Activated CD4-positive, alpha-beta T cell treated with anti-CD3 and anti-CD28 coated beads, Interleukin-2, amount 10 ng/mL, durations not matched to agents 7 days and 5 days (primary cell): ENCODE results near the gene STXBP3. TPM values are rescaled to one million over a fixed set of nuclear protein-coding genes. Genes with fewer than 3 reads are reported as not detected.
A peak's percentile ranks its signal among the peaks of the same experiment; 100 is the strongest.

ENCODE experiments used
- CTCF ChIA-PET: fragments of 350-600 bp; sonication (Branson Sonifier 250); formaldehyde crosslinking; loops from one replicate; lab custom pipeline; 2021; ENCODE audit warnings: antibody characterized with exemption; lab: Charles Lee
- POLR2A ChIA-PET: fragments of 350-600 bp; sonication (Branson Sonifier 250); formaldehyde crosslinking; loops from one replicate; lab custom pipeline; 2021; ENCODE audit warnings: antibody characterized with exemption; lab: Charles Lee
- DNase-seq: peaks from one replicate; pipeline ENCODE4 v3.0.0-alpha.2; 2020
- H3K27ac Mint-ChIP-seq: one replicate; pipeline ENCODE4 v1.8.0; 2021; ENCODE audit warnings: mild to moderate bottlenecking, moderate library complexity, mixed read lengths
- H3K27me3 Mint-ChIP-seq: one replicate; pipeline ENCODE4 v1.8.0; 2021; ENCODE audit warnings: mixed read lengths
- H3K36me3 Mint-ChIP-seq: one replicate; pipeline ENCODE4 v1.8.0; 2021; ENCODE audit warnings: low read depth, mixed read lengths
- H3K4me1 Mint-ChIP-seq: one replicate; pipeline ENCODE4 v1.8.0; 2021; ENCODE audit warnings: mixed read lengths
- H3K4me3 Mint-ChIP-seq: one replicate; pipeline ENCODE4 v1.8.0; 2021; ENCODE audit warnings: mild to moderate bottlenecking, moderate library complexity, mixed read lengths
- H3K9me3 Mint-ChIP-seq: one replicate; pipeline ENCODE4 v1.8.0; 2021; ENCODE audit warnings: mixed read lengths
- total RNA-seq, 2 experiments: library from RNA; stranded (reverse); gene quantifications; one replicate each; pipeline ENCODE4 v1.2.3, GENCODE V29; 2021

The STXBP3 gene
- total RNA-seq, 2 experiments from 2014 or later: 49.8 to 55.3 TPM

DNA sequence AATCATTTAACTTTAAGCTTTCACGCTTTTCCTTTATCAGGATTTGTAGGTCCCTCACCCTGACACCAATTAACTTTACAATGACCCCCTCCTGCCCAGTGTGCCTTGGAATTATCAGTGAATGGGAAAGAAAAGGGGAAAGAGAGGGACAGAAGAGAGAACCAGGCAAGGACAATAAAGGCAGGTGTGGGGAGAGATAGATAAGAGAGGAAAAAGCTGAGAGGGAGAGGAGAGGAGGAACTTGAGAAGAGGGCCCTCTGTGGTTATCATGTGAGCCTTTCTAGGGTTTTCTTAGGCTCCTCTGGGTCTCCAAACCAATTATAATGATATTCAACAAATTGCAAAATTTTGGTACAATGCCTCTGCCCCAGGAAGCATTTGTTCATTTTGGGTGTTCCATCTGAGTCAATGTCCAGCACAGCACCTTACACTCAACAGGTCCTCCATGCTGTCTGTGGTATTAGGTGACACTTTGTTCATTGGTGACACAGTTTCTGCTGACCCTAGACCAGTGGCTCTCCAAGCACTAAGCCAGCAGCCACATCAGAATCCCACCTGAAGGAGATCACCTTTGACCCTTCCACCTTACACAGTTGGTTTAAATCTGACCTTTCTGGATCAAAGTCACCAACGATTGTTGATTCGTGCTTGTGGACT, 96.2 kb downstream of the STXBP3 start:
- Mint-ChIP-seq H3K9me3 (peaks cover 4% of the 10 kb centered on the region), H3K27ac (no peak overlapping the region), H3K4me3 (no peak overlapping the region), H3K4me1 (no peaks in the 10 kb centered on the region), H3K27me3 (peaks cover 10% of the 10 kb centered on the region), H3K36me3 (no peaks in the 10 kb centered on the region)
- POLR2A ChIA-PET: no interaction called here
- CTCF ChIA-PET: interaction anchor here (0.6 kb wide), 1 partner anchor 257 kb away, joined by 3 read pairs; no protein-coding TSS in a partner anchor
- no peak for DNase-seq

DNA sequence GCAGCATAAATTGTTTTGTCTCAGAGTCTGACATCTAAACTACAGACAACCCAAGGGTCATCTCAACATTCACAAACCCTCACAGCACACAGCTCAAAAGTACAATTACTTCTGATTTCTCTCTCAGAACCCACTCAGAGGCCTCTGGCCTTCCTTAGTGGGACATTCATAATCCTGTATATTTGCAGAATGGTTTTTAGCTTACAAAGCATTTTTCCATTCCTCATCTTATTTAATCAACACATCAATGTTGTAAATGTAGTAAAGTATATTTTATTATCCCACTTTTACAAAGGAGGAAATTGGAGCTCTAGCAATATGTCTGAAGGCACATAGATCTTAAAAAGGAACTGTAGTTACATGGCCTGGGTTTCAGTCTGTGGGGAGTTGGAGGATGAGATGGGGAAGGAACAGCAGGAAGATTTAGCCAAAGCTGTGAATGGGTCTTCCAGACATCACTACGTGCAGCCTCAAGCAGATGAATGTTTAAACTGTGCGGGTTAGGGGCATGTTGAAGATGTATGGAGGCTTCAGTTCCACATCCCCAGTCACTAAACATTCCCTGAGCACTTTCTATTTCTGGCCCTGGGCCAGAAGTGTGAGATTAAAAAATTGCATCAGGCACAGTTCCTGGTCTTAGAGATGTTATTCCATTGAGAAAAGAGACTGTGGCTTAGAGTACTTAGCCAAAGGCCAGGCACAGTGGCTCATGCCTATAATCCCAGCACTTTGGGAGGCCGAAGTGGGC, 97.1 kb downstream of the STXBP3 start:
- no peak overlapping the region for H3K4me3 Mint-ChIP-seq
- POLR2A ChIA-PET: no interaction called here

DNA sequence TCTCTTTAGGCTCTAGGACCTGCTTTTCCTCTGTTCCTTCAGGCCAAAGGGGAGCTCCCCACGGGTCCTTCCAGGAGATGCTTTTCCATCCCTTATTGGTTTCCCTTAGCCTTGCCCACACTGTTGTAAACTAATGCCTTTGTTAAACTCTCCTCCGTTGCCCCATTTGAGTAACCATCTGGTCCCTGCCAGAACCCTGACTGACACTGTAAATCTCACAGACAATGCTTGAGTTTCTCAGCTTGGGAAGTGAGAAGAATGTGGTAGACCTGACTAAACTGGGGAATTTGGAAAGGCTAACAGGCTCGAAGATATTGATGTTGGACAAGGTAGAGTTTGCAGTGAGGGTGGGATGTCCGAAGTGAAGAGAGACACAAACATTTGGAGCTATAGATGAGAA, 99.0 kb downstream of the STXBP3 start:
- Mint-ChIP-seq H3K4me1 (no peaks in the 10 kb centered on the region), H3K9me3 (no peaks in the 10 kb centered on the region), H3K36me3 (no peaks in the 10 kb centered on the region), H3K27ac (peak overlapping the region; percentile 4), H3K4me3 (no peak overlapping the region), H3K27me3 (peaks cover 13% of the 10 kb centered on the region)
- POLR2A ChIA-PET: no interaction called here
- CTCF ChIA-PET: interaction anchor here (1.5 kb wide), 1 partner anchor 11 kb away, joined by 5 read pairs; the partner anchor contains the start of gene AKNAD1
- DNase-seq: no peak

More for the DNA sequence above, 97.1 kb downstream of the STXBP3 start:
- Mint-ChIP-seq H3K9me3 (peaks cover under 1% of the 10 kb centered on the region), H3K27me3 (peaks cover 10% of the 10 kb centered on the region), H3K36me3 (no peaks in the 10 kb centered on the region), H3K4me1 (no peaks in the 10 kb centered on the region), H3K27ac (no peak overlapping the region)
- DNase-seq: no peak
- CTCF ChIA-PET: no interaction called here

DNA sequence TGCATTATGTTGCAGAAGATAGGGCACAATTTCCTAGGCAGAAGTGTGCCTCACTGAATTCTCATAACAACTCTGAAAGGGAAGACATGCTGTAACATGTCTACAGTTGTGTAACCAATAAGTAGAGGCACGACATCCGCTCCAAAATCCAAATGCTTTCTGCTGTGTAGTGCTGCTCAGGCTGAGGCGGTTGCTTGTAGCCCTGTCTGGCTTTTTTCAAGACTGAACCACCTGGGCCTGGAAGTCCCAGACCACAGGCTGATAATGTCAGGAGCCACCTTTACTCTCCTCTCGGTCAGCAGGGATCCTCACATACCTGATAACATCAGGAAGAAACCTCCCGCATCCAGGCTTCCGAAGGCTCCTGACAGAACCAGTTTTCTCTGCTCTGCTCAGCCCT, 99.5 kb downstream of the STXBP3 start:
- Mint-ChIP-seq H3K4me3 (no peak overlapping the region), H3K27ac (no peak overlapping the region), H3K9me3 (no peaks in the 10 kb centered on the region), H3K4me1 (peaks cover under 1% of the 10 kb centered on the region), H3K27me3 (peaks cover 12% of the 10 kb centered on the region), H3K36me3 (no peaks in the 10 kb centered on the region)
- DNase-seq: no peak
- CTCF ChIA-PET: interaction anchor here (1.3 to 1.5 kb wide), 2 partner anchors 10 to 18 kb away, joined by 5 to 8 read pairs; partner anchors contain the start of gene AKNAD1
- POLR2A ChIA-PET: no interaction called here

DNA sequence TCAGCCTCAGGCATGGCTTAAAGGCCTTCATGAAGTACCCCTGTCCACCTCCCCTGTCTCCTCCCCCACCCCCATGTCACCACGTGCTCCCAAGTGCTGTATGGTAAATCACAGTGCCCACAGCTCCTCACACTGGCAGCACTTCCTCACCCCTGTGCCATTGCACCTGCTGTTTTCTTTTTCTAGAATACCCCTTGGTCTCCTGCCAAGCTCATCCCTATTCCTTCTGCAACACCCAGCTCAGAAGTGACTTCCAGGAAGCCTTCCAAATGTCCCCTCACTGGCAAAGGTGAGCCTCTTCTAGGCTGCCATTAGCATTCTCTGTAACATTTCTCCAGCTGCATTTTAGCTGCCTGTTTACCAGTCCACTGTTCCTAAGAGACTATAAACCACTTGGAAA, 101.0 kb downstream of the STXBP3 start:
- no peak overlapping the region for H3K4me3 Mint-ChIP-seq
- DNase-seq: no peak
- no peaks in the 10 kb centered on the region for H3K9me3 Mint-ChIP-seq
- peaks cover 9% of the 10 kb centered on the region for H3K27me3 Mint-ChIP-seq
- no peaks in the 10 kb centered on the region for H3K36me3 Mint-ChIP-seq
- ChIA-PET POLR2A (no interaction called here), CTCF (interaction anchor here (0.6 to 1.3 kb wide), 2 partner anchors 19 to 21 kb away, joined by 4 to 8 read pairs; no protein-coding TSS in a partner anchor)
- peaks cover 12% of the 10 kb centered on the region for H3K4me1 Mint-ChIP-seq
- no peak overlapping the region for H3K27ac Mint-ChIP-seq

DNA sequence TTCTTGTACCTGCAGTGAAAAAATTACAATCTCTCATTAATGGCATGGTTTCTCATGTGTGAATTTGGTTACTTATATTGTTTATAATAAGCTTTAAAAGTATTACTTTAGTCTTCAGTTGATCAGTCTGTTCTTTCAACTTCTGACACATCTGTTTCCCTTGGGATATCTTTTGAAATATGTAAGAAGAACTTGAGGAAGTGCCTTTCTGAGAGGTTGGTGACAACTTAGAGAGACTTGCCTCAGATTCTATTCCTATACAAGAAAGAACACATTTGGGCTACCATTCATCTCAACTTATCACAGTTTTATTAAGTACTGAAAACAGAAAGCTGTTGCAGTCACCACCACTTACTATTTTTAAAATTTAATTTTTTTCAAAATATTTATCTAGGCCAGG, 102.3 kb downstream of the STXBP3 start:
- ChIA-PET CTCF (interaction anchor here (1.2 kb wide), 1 partner anchor 11 kb away, joined by 3 read pairs; no protein-coding TSS in a partner anchor), POLR2A (no interaction called here)
- Mint-ChIP-seq H3K27me3 (peaks cover 9% of the 10 kb centered on the region), H3K4me1 (peaks cover 19% of the 10 kb centered on the region), H3K27ac (no peak overlapping the region), H3K9me3 (no peaks in the 10 kb centered on the region), H3K4me3 (no peak overlapping the region), H3K36me3 (no peaks in the 10 kb centered on the region)
- DNase-seq: no peak

DNA sequence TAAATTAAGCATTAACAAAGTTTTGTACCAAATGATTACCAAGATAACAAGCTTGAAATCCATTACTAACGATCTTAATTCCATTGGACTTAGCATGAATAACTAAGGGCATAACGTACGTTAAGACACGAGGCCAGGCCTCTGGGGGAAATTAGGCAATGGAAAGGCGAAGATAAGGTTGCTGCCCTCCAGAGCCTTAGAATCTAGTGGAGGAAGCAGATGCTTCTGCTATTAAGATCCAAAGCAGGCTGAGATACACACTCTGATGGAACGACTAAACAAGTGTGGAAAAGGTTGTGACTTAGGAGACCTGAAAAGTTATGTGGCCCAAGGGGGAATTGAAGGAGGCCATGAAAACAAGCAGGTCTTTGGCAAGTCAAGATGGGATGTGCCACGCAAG, 104.5 kb downstream of the STXBP3 start:
- DNase-seq: no peak
- no peaks in the 10 kb centered on the region for H3K36me3 Mint-ChIP-seq
- H3K27me3 Mint-ChIP-seq: peaks cover 19% of the 10 kb centered on the region
- H3K27ac Mint-ChIP-seq: no peak overlapping the region
- ChIA-PET POLR2A (no interaction called here), CTCF (interaction anchor here (1.4 kb wide), 1 partner anchor 22 kb away, joined by 3 read pairs; no protein-coding TSS in a partner anchor)
- no peaks in the 10 kb centered on the region for H3K9me3 Mint-ChIP-seq
- H3K4me3 Mint-ChIP-seq: no peak overlapping the region
- peaks cover 22% of the 10 kb centered on the region for H3K4me1 Mint-ChIP-seq

DNA sequence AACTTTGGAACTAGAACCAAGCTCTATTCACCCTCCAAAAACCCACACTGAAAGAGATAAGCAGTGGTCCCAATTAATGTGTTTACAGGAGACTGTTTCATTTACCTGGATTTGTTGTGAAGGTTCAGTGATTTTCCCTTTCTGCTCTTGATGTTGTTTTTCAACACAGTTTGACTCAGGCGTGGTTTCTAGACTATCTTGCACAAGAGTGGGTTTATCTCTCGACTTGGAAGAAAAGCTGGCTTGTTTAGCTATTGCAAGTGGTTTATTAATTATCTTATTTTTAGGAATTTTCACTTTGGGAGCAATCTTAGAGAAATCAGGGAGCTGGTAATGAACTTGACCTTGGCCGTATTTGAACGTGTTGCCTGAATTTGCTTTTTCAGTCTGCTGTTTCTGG, 105.1 kb downstream of the STXBP3 start:
- Mint-ChIP-seq H3K9me3 (no peaks in the 10 kb centered on the region), H3K4me3 (no peak overlapping the region), H3K27ac (no peak overlapping the region), H3K36me3 (no peaks in the 10 kb centered on the region), H3K4me1 (peaks cover 22% of the 10 kb centered on the region), H3K27me3 (peaks cover 20% of the 10 kb centered on the region)
- POLR2A ChIA-PET: no interaction called here
- no peak for DNase-seq
- CTCF ChIA-PET: interaction anchor here (1.0 to 1.4 kb wide), 3 partner anchors 11 to 682 kb away, joined by 3 read pairs; no protein-coding TSS in a partner anchor

DNA sequence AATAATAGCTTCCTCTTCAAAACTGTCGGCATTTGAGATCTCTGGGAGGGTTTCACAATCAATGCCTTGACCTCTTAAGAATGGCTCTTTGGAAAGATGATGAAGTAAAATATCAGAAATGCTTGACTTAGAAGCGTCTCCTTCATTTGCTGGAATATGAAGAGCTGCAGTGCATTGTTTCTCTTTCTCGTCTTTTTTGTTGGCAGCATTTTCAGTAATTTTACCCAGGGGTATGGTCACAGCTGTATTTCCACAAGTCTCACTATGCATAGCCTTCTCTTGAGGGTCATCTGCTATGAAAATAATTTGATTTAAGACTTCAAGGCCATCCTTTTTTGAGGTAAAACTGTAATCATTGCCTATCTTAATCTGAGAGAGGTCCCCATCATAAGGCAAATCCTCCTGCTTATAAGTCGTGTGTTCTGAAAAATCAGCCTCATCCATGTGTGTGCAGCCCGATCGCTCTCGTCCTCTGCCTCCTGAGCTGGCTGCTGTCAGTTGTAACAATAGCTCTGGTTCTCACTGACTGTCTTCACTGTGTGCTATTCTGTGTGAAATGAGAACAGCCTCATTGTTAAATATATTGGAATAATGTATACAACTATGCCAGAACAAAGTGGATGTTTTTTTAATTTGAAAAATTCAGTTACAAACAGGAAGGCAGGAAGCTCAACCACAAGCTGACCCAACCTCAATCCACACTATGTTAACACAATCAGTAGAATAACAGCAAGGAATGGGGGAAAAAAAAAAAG, 105.9 kb downstream of the STXBP3 start:
- Mint-ChIP-seq H3K4me1 (peaks cover 22% of the 10 kb centered on the region), H3K9me3 (no peaks in the 10 kb centered on the region), H3K4me3 (no peak overlapping the region), H3K27me3 (peaks cover 21% of the 10 kb centered on the region), H3K27ac (peak overlapping the region; percentile 21), H3K36me3 (no peaks in the 10 kb centered on the region)
- CTCF ChIA-PET: interaction anchor here (0.7 to 1.4 kb wide), 5 partner anchors 10 to 681 kb away, joined by 3 to 5 read pairs (median 3); no protein-coding TSS in a partner anchor
- DNase-seq: no peak
- POLR2A ChIA-PET: no interaction called here

DNA sequence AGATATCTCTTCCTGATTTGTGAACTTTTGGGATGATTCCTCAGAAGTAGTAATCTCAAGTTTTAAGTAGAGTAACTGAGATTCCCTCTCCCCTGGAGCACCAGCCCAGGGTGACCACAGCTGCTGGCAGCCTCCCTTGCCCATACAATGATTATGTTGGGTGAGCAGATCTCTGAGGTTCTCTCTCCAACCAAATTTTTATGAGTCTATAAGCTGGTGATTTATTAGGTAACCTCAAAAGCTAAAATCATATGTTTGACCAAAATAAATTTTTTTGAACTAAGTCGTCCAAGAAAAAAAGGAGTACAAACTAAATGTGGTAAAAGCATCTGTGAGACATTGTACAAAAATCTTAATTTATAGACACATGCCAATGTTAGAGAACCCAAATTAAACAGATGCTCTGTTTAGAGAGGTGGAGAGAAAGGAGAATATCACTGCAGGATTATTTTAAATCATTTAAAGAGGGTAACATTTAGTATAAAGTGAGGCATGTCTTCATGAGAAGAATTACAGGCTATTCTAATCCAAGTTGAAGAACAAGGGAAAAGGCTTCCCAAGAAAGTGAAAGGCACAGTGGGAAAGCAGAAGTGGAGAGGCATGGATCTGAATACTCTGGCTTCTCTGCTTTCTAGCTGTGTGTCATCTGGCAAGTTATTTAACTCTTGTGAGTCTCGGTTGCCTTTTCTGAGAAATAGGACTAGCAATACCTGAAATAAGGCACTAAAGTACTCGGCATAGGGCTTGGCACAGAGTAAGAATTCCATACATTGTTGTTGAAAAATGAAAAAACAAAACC, 107.9 kb downstream of the STXBP3 start:
- Mint-ChIP-seq H3K4me1 (peaks cover 25% of the 10 kb centered on the region), H3K27ac (no peak overlapping the region), H3K27me3 (peaks cover 24% of the 10 kb centered on the region), H3K9me3 (no peaks in the 10 kb centered on the region), H3K4me3 (no peak overlapping the region), H3K36me3 (no peaks in the 10 kb centered on the region)
- POLR2A ChIA-PET: no interaction called here
- no peak for DNase-seq
- CTCF ChIA-PET: interaction anchor here (0.7 kb wide), 2 partner anchors 26 to 502 kb away, joined by 4 to 7 read pairs; no protein-coding TSS in a partner anchor

DNA sequence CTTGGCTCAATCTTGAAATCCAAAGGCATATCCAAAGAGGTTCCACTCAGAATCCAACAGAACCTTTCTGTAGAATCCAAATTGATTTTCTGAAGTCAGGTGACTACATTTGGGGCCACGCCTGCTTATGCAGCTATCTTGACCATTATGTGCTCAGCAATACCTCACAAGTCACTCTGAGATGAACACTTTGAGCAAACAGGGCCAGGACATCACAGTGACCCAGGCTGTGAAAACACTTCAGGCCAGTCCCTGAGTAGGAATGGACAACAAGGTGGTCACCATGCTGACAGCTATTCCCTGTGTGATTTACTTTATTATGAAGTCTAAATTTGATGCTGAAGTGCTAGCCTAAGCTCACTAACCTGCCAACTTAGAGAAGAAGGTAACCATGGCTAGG, 110.5 kb downstream of the STXBP3 start, which contains the start of gene AKNAD1:
AKNAD1 (minus strand) TSS at position 101 of the 400 bp plus-strand sequence. CDS start 4,430 bp downstream, outside the sequence.
- Mint-ChIP-seq H3K4me3 (no peak within 1 kb of the TSS), H3K27me3 (peaks cover 29% of the 10 kb centered on the region), H3K27ac (no peak within 1 kb of the TSS), H3K4me1 (peaks cover 18% of the 10 kb centered on the region), H3K9me3 (no peaks in the 10 kb centered on the region), H3K36me3 (no peaks in the 10 kb centered on the region)
- ChIA-PET CTCF (interaction anchor here (0.6 to 1.8 kb wide), 4 partner anchors 11 to 309 kb away, joined by 3 to 6 read pairs (median 4); no protein-coding TSS in a partner anchor), POLR2A (no interaction called here)
- DNase-seq: no peak
